Left cardiac atrium (tissue), 4 donors: ENCODE results near the gene TAF15. TPM values are rescaled to one million over a fixed set of nuclear protein-coding genes. Genes with fewer than 3 reads are reported as not detected.

Experiments used
- ATAC-seq, 2 donors: fragments of 200-7000 bp; cut with Tn5 transposase; one replicate each; pipeline ENCODE4 v1.9.1; 2020; ENCODE audit warnings: mild to moderate bottlenecking in 2 of 2, moderate library complexity in 2 of 2
- DNase-seq: peaks from one replicate; pipeline ENCODE4 v3.0.0-alpha.2; 2020
- intact Hi-C, 2 donors: fragments of 100-400 bp; cut with DNase I; formaldehyde crosslinking; loops; one replicate each; pipeline versions ENCODE4 v1.14.1 to v1.15.1; 2022 to 2023
- total RNA-seq, 2 donors: library from RNA; stranded (reverse); fragmentation: NEBNext Ultra II Directional; extraction: Animal tissue kit (Norgen Biotek cat#: 25700); gene quantifications; one replicate each; pipeline ENCODE4 v1.2.1, GENCODE V29; 2021
- donor health status: DM: no; HTN: yes; CAD: no.
- donor health status: DM: no; HTN: yes; CAD: no; lungs with severe emphysema.
- donor health status: DM: yes; HTN: yes; CAD: no.
- donor health status: Dilated cardiomyopathy.

The TAF15 gene
- total RNA-seq, 2 donors from 2014 or later: 97.3 to 119 TPM

- DNase-seq: no peak
- ATAC-seq: no peak
- intact Hi-C loops: no loop called here
Measured at GRCh38 chr17:35865412-35866340, 56.4 kb downstream of the TAF15 start.

DNA sequence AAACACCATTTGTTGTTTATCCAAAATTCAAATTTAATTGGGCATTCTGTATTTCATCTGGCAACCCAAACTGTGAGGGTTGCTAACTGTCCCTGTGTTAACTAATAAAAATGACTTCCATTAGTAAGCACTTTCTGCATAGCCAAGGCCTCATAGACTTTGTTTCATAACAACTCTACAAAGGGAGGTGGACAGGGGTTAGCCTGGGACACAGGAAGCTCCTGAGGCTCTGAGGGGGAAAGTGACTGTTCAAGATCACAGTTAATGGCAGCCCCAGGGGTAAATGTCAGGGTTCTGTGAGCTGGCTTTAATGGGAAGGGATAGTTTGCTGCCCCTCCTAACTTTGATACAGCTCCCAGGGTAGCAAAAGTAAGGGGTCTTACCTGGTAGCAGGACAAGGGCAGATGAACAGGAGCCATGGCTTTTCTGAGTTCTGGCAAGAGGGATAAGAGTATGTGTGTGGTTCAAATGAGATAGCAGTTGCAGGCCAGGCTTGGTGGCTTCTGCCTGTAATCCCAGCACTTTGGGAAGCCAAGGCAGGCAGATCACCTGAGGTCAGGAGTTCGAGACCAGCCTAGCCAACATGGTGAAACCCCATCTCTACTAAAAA lies 57.2 kb downstream of the TAF15 start:
- no peak for ATAC-seq

DNA sequence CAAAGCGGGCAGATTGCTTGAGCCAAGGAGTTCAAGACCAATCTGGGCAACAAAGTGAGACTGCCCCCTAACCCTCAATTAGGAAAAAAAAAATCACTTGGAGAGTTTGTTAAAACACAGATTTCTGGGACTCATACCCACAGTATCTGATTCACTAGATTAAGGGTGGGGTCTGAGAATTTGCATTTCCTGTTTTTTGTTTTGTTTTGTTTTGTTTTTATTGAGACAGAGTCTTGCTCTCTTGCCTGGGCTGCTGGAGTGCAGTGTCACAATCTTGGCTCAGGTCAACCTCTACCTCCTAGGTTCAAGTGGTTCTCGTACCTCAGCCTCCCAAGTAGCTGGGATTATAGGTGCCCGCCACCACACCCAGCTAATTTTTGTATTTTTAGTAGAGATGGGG lies 58.3 kb downstream of the TAF15 start:
- DNase-seq: no peak
- intact Hi-C loops: no loop called here
- no peak for ATAC-seq

More for the DNA sequence above, 57.2 kb downstream of the TAF15 start:
- intact Hi-C loops: no loop called here
- no peak for DNase-seq

- no peak for DNase-seq
- intact Hi-C loops: no loop called here
- no peak for ATAC-seq
Measured at GRCh38 chr17:35868737-35869136, 59.5 kb downstream of the TAF15 start, which contains the start of gene HEATR9. Gene HEATR9, minus strand, starts transcription at chr17:35868891. Its CDS starts 149 bp downstream, at chr17:35868742.

DNA sequence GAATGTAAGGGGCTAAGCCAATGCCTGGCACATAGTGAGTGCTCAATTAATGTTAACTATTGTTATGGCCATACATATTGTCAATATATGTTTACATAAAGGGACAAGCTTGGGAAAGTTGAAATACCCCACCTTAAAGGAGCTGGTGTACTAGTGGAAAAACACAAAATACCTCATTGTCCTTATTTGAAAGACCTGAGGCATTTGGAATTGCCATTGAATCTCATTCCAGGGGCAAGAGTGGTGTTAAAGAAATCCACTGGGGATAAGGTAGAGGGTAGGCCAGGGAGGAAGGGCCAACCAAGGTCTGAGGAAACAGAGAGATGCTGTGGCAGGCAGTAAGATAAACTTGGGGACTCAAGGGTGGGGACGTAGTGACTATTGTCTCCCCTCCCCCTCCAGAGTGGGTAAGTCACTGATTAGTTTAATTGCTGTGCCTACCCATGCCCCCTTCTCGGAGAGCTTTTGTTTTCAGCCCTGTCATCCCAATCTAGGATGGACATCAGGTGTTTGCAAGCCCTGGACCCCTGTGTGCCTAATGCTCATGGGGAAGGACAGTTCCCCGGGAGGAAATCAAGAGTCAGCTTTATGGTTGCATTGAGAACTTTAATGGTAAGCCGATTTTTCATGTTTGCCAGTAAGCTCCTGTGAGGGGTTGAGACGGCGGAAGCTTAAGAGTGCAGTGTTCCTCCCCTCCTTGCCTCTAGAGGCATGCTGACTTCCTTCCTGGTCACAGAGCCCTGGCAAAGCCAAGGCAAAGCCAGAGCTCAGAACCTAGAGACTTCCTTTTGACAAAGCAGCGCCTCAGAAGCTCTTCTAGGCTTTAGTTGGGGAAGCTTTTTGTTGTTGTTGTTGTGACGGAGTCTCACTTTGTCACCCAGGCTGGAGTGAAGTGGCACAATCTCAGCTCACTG lies 61.9 kb downstream of the TAF15 start:
- DNase-seq (peak; percentile 27), ATAC-seq (peak in 1 of 2 donors; percentile 51)
- intact Hi-C loops: no loop called here

DNA sequence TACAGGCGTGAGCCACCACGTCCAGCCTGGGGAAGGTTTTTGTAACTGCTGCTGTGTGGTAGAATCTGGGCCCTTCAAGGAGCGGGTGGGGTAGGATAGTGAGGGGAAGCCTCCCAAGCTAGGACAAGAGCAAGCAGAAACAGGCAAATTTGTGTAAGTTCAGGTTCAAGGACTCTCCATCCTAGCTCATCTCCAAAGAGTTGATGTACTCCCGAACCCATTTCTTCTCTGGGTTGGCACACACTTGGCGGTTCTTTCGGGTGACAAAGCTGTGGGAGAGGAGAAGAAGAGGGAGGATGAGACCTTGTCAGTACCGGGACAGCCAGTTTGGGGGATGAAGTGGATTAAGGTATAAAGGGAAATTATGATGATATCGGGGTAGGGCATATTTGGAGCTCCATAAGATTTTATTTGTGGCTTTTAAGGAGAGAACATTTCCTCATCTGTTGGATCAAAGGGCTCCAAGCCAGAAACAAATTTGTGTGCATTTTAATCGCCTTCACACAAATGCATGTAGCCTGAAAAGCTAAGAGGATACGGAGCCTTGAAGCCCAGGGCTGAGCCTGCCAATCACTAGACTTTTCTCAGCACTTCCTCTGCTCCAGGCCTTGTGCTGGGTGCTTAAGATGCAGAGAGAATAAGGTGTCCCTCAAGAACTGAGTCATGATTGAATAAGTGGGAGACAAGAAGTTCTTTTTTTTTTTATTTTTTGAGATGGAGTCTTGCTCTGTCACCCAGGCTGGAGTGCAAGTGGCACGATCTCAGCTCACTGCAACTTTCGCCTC lies 63.1 kb downstream of the TAF15 start:
- ATAC-seq (no peak), DNase-seq (no peak)
- intact Hi-C loops: no loop called here

GRCh38 chr17:35875072-35875799 lies 66.0 kb downstream of the TAF15 start:
- intact Hi-C loops: no loop called here
- DNase-seq (no peak), ATAC-seq (peak in 1 of 2 donors; percentile 63)

DNA sequence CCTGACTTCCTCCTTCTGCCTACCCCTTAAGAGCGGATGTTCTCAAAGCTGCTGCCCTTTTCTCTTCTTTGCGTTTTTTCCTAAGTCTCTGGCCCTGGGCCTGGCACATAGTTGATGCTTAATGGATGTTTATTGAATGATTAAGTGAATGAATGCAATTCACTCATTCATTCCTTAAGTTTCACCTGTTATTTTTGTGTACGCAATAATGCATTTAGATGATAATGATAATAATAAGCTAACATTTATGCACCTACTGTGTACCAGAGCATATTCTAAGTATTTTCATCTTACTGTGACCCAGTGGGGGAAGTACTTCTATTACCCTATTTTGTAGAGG lies 66.5 kb downstream of the TAF15 start:
- ATAC-seq (no peak), DNase-seq (no peak)
- intact Hi-C loops: no loop called here

GRCh38 chr17:35876534-35876933 lies 67.2 kb downstream of the TAF15 start:
- DNase-seq (no peak), ATAC-seq (no peak)

GRCh38 chr17:35877345-35878029 lies 68.2 kb downstream of the TAF15 start:
- ATAC-seq: no peak
- no peak for DNase-seq
- intact Hi-C loops: no loop called here

More at GRCh38 chr17:35876534-35876933, 67.2 kb downstream of the TAF15 start:
- intact Hi-C loops: no loop called here

- DNase-seq (no peak), ATAC-seq (no peak)
- intact Hi-C loops: no loop called here
Measured at GRCh38 chr17:35878361-35878760, 69.1 kb downstream of the TAF15 start.

GRCh38 chr17:35879773-35880654 lies 70.7 kb downstream of the TAF15 start, which contains the start of gene CCL5:
Gene CCL5, minus strand, starts transcription at chr17:35880360.
- intact Hi-C loops: no loop called here
- DNase-seq: no peak
- ATAC-seq: peak; percentile 53 to 63

GRCh38 chr17:35889241-35889640 lies 80.0 kb downstream of the TAF15 start:
- no peak for ATAC-seq
- intact Hi-C loops: no loop called here

GRCh38 chr17:35889818-35890773 lies 80.8 kb downstream of the TAF15 start:
- ATAC-seq (peak in 1 of 2 donors; percentile 9), DNase-seq (peak; percentile 56)
- intact Hi-C loops: no loop called here

More at GRCh38 chr17:35889241-35889640, 80.0 kb downstream of the TAF15 start:
- no peak for DNase-seq

DNA sequence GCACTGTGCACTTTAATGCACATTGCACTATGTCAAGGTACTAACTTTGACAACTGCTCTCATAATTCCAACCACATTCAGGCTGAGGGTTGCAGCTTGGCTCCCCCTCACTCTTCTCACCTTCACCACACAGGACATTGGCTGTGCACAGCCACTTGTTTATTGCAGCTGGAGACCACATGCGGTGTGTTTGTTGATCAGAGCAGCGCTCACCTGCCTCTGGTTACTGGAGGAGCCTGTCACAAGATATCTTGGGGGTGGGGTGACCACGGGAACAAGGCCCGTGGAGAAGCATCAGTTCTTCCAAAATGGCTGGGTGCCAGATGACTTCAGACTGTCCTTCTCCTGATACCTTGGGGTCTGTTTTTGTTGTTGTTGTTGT lies 81.5 kb downstream of the TAF15 start:
- intact Hi-C loops: no loop called here
- ATAC-seq (peak; percentile 65 to 80), DNase-seq (no peak)
